Esophagus muscularis mucosa (tissue), 4 donors: ENCODE results near the gene PLAAT1. TPM values are rescaled to one million over a fixed set of nuclear protein-coding genes. Genes with fewer than 3 reads are reported as not detected.

Experiments
- DNase-seq: peaks from one replicate; pipeline ENCODE4 v3.0.0-alpha.2; 2017; ENCODE audit errors: extremely low spot score
- H3K27ac ChIP-seq, 4 donors: fragments of 200-600 bp; sonication (generic); replicated peaks in 1 of 4; 1 replicate in 3 of 4; 2 replicates in 1 of 4; pipeline ENCODE4 v1.5.1; 2016 to 2019; ENCODE audit warnings: mild to moderate bottlenecking in 1 of 4
- H3K27me3 ChIP-seq, 4 donors: fragments of 200-600 bp; sonication (generic); one replicate each; pipeline versions ENCODE4 v1.5.1 to v1.6.0; 2016 to 2019
- H3K36me3 ChIP-seq, 4 donors: fragments of 200-600 bp; sonication (generic); one replicate each; pipeline ENCODE4 v1.5.1; 2016 to 2019
- H3K4me1 ChIP-seq, 4 donors: fragments of 200-600 bp; sonication (generic); one replicate each; pipeline ENCODE4 v1.5.1; 2016 to 2019
- H3K4me3 ChIP-seq, 4 donors: fragments of 200-600 bp; sonication (generic); 1 replicate in 2 of 4; 2 replicates in 2 of 4; pipeline ENCODE4 v1.5.1; 2016 to 2019; ENCODE audit warnings: mild to moderate bottlenecking in 4 of 4, moderate library complexity in 1 of 4
- H3K9me3 ChIP-seq, 4 donors: fragments of 200-600 bp; sonication (generic); 1 replicate in 3 of 4; 2 replicates in 1 of 4; pipeline ENCODE4 v1.5.1; 2016 to 2019
- CTCF ChIP-seq, 3 experiments: fragments of 200-600 bp in 2 of 3; fragments of 450-650 bp in 1 of 3; sonication (generic) in 2 of 3; IDR thresholded peaks; one replicate each; pipeline ENCODE4 v1.5.1; 2017 to 2019; ENCODE audit warnings: antibody characterized with exemption in 3 of 3, mild to moderate bottlenecking in 2 of 3, moderate library complexity in 1 of 3
- EP300 ChIP-seq: sonication (generic); formaldehyde crosslinking; IDR thresholded peaks from one replicate; pipeline ENCODE4 v1.6.1; 2017; ENCODE audit warnings: antibody characterized with exemption
- POLR2A ChIP-seq: fragments of 450-650 bp; IDR thresholded peaks from one replicate; pipeline ENCODE4 v1.6.1; 2017; ENCODE audit warnings: antibody characterized with exemption, moderate library complexity, mild to moderate bottlenecking, low read depth
- POLR2AphosphoS5 ChIP-seq, 2 donors: sonication (generic); formaldehyde crosslinking; IDR thresholded peaks; one replicate each; pipeline ENCODE4 v1.6.1; 2017; ENCODE audit warnings: antibody characterized with exemption in 2 of 2
- WGBS: methylation state at CpG from one replicate; pipeline ENCODE4 v1.1.5; 2018; 5-methylcytosine and 5-hydroxymethylcytosine counted together
- intact Hi-C: fragments of 100-400 bp; cut with DNase I; formaldehyde crosslinking; loops from one replicate; pipeline ENCODE4 v1.15.1; 2023
- total RNA-seq, 4 donors: library from RNA; depleted of rRNA; stranded (reverse); fragments of >200 nt; gene quantifications; one replicate each; pipeline versions ENCODE4 v1.1.0 to v1.2.1, GENCODE V29; 2016

The PLAAT1 gene
- total RNA-seq, 4 donors from 2014 or later: 0.84 to 1.3 (median 0.99) TPM; not detected in 1

DNA sequence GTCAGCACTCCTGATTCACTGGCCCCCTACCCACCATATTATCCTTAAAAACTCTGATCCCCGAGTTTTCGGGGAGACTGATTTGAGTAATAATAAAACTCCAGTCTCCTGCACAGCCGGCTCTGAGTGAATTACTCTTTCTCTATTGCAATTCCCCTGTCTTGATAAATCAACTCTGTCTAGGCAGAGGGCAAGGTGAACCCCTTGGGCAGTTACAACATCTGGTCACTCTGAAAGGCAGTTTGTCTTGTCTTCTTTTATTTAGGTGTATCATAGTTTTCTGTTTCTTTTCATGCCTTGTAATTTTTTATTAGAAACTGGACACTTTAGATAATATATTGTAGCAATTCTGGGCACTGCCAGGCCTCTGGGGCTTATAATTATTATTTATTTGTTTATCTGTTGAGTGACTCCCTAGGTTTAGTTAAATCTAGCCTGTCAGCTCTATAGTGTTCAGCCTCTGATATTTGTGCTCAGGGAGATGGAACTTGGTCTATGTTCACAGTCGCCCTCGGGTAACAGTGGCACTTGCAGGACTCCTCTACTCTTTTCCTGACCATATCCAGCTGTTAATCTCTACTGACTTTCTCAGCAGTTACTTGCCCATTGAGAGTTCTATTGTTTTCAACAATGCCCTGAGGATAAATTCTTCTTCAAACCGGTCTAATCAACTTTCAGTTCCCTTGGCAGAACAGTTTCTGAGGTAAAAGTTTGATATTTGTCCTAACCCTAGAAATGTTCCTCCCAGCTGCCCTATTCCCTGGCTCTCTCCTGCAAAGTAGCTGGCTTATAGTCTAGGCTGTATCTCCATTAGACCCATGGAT is 15.5 kb upstream of the PLAAT1 start:
- WGBS: 86% methylated on average over 6 of the region's 6 CpGs
- H3K27ac ChIP-seq: no peak overlapping the region
- H3K4me3 ChIP-seq: no peak overlapping the region
- no peaks in the 10 kb centered on the region for H3K9me3 ChIP-seq
- TF ChIP-seq CTCF (IDR thresholded peaks at IDR 0.05) (no peak), EP300 (no peak), POLR2A (no peak), POLR2AphosphoS5 (IDR thresholded peaks at IDR 0.05) (no peak)
- no peaks in the 10 kb centered on the region for H3K4me1 ChIP-seq
- H3K27me3 ChIP-seq: no peaks in the 10 kb centered on the region
- no peaks in the 10 kb centered on the region for H3K36me3 ChIP-seq
- intact Hi-C loops: no loop called here
- no peak for DNase-seq

DNA sequence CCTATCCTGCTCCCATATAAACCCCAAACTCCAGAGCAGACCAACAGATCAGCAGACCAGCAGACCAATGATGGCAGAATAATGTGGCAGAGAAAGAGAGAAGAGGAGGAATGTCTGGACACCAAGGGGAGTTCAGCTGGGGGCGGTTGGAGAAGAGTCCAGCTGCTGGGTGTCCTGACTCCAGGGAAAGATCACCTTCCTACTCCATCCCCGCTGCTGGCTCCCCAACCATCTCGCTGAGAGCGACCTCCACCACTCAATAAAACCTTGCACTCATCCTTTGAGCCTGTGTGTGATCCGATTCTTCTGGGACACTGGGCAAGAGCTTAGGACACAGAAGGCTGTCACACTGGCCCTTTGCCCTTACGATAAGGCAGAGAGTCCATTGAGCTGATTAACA is 12.8 kb upstream of the PLAAT1 start:
- intact Hi-C loops: no loop called here
- no peaks in the 10 kb centered on the region for H3K27me3 ChIP-seq
- WGBS: 82% methylated on average over 6 of the region's 6 CpGs
- no peak for TF ChIP-seq CTCF (IDR thresholded peaks at IDR 0.05)
- no peak for TF ChIP-seq POLR2A
- no peak for TF ChIP-seq POLR2AphosphoS5 (IDR thresholded peaks at IDR 0.05)
- no peak for TF ChIP-seq EP300
- no peak for DNase-seq
- H3K4me1 ChIP-seq: no peaks in the 10 kb centered on the region
- no peaks in the 10 kb centered on the region for H3K36me3 ChIP-seq
- no peaks in the 10 kb centered on the region for H3K9me3 ChIP-seq
- H3K4me3 ChIP-seq: no peak overlapping the region
- H3K27ac ChIP-seq: no peak overlapping the region

DNA sequence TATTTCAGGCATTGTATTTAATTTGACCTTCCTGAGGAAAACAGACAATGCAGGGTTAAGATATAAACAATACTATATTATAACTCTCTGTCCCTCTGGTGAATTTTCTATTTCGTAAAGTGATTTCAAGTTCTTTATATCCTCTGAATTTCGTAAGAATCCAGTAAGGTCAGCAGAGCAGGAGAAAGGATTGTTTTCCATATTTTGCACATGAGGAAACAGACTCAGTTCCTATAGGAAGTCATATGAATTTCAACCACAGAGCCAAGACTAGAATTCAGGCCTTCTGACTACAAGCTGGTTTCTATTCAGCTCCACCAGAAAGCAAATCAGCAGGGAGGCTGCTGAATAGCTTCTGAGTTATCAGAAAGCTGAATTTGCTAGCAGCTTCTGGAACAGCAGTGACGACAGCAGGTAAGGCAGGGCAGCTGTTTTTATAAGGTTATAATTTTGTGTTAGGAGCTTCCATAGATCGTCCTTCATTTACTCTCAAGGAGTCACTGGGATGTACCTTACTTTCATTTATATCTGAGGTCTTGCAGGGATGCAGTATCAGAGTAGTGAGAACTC is 11.1 kb upstream of the PLAAT1 start:
- no peak overlapping the region for H3K27ac ChIP-seq
- no peaks in the 10 kb centered on the region for H3K36me3 ChIP-seq
- H3K9me3 ChIP-seq: no peaks in the 10 kb centered on the region
- H3K27me3 ChIP-seq: no peaks in the 10 kb centered on the region
- no peak overlapping the region for H3K4me3 ChIP-seq
- DNase-seq: no peak
- TF ChIP-seq CTCF (IDR thresholded peaks at IDR 0.05) (no peak), POLR2A (no peak), EP300 (no peak), POLR2AphosphoS5 (IDR thresholded peaks at IDR 0.05) (no peak)
- WGBS: 81% methylated on average over 4 of the region's 4 CpGs
- intact Hi-C loops: no loop called here
- no peaks in the 10 kb centered on the region for H3K4me1 ChIP-seq

- no peak for DNase-seq
- no peak overlapping the region for H3K4me3 ChIP-seq
- 84% methylated on average over 4 of the region's 4 CpGs for WGBS
- no peaks in the 10 kb centered on the region for H3K36me3 ChIP-seq
- TF ChIP-seq POLR2A (no peak), EP300 (no peak), POLR2AphosphoS5 (IDR thresholded peaks at IDR 0.05) (no peak), CTCF (IDR thresholded peaks at IDR 0.05) (no peak)
- intact Hi-C loops: no loop called here
- no peak overlapping the region for H3K27ac ChIP-seq
- H3K4me1 ChIP-seq: no peaks in the 10 kb centered on the region
- no peaks in the 10 kb centered on the region for H3K9me3 ChIP-seq
- H3K27me3 ChIP-seq: no peaks in the 10 kb centered on the region
Observed at GRCh38 chr3:193230610-193231009, 10.4 kb upstream of the PLAAT1 start.
